GM12891 (cell line): ENCODE results near the gene NLRC4.

Experiments used
- POLR2A ChIP-seq: IDR thresholded peaks from 2 replicates; pipeline ENCODE4 v1.6.1; 2011; ENCODE audit warnings: low read depth, low read length, control low read depth
- POLR2AphosphoS5 ChIP-seq: IDR thresholded peaks from 2 replicates; pipeline ENCODE4 v1.6.1; 2011; ENCODE audit warnings: low read depth, low read length, control low read depth

GRCh38 chr2:32289165-32289999, 24.7 kb upstream of the NLRC4 start:
- no peak for TF ChIP-seq POLR2A
- TF ChIP-seq POLR2AphosphoS5, result no peak
